Measurements from ENCODE around the gene TEKT1. TPM values are rescaled to one million over a fixed set of nuclear protein-coding genes. Genes with fewer than 3 reads are reported as not detected.
"Not testable (repeated sequence)": the region's sequence is repeated elsewhere in the genome, so short reads cannot be mapped to it uniquely, and the experiment has no call there.

Gene TEKT1
- polyA plus RNA-seq (2011; rRNA removed) (not detected in 2 replicates), polyA minus RNA-seq (2011; rRNA and poly(A)+ RNA removed) (not detected in 2 replicates)

DNA sequence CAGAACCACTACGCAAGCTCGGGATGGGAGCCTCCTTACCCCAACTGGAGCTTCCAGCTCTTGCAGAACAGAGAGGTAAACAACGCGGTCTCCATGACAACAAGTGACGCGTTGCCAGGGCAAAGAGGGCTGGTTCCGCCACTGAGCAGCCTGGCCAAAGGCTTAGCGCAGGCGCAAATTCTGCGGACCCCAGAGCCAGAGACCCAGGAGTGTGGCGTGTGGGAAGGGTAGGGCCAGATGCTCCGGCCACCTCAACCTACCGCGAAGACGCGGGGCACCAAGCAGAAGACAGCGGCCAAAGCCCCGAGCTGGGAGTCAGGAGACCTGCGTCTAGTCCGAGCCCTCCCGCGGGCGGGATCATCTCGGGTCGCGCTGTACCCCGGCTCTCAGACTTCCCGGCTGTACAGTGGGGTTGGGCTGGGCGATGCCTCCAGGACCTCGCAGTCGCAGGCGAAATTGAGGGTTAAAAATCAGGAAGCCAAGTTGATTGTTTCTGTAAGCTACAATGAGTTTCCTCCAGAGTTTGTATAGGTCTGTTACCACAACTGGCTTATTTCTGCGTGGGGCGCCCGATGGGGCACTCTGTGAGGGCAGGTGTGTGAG is at the start of gene TEKT1:
Gene TEKT1 (minus strand): TSS at position 69 of the 603 bp plus-strand sequence. CDS start 1,353 bp downstream, outside the sequence.
- H3K27ac ChIP-seq (ENCODE audit: low read depth, low read length), result no peak within 1 kb of the TSS
- ChIA-PET POLR2A (no interaction called here), CTCF (interaction anchor here (2.1 kb wide), 1 partner anchor 12 kb away, joined by 9 read pairs; no protein-coding TSS in a partner anchor)
- peaks cover 20% of the 10 kb centered on the region for H3K27me3 ChIP-seq (ENCODE audit: control insufficient read depth, insufficient read depth, low read length)
- H3K9me3 ChIP-seq (ENCODE audit: control insufficient read depth, insufficient read depth, low read length), result no peaks in the 10 kb centered on the region
- TF ChIP-seq, protein P1, sequence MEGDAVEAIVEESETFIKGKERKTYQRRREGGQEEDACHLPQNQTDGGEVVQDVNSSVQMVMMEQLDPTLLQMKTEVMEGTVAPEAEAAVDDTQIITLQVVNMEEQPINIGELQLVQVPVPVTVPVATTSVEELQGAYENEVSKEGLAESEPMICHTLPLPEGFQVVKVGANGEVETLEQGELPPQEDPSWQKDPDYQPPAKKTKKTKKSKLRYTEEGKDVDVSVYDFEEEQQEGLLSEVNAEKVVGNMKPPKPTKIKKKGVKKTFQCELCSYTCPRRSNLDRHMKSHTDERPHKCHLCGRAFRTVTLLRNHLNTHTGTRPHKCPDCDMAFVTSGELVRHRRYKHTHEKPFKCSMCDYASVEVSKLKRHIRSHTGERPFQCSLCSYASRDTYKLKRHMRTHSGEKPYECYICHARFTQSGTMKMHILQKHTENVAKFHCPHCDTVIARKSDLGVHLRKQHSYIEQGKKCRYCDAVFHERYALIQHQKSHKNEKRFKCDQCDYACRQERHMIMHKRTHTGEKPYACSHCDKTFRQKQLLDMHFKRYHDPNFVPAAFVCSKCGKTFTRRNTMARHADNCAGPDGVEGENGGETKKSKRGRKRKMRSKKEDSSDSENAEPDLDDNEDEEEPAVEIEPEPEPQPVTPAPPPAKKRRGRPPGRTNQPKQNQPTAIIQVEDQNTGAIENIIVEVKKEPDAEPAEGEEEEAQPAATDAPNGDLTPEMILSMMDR (IDR thresholded peaks at IDR 0.05; ENCODE audit: low read depth, low read length), result no peak
- no peak for DNase-seq (ENCODE audit: low read depth, low spot score)
- peak within 1 kb of the TSS; percentile 14; the same call in 1 of the 2 replicates for H3K4me3 ChIP-seq (ENCODE audit: low read depth, low read length)

DNA sequence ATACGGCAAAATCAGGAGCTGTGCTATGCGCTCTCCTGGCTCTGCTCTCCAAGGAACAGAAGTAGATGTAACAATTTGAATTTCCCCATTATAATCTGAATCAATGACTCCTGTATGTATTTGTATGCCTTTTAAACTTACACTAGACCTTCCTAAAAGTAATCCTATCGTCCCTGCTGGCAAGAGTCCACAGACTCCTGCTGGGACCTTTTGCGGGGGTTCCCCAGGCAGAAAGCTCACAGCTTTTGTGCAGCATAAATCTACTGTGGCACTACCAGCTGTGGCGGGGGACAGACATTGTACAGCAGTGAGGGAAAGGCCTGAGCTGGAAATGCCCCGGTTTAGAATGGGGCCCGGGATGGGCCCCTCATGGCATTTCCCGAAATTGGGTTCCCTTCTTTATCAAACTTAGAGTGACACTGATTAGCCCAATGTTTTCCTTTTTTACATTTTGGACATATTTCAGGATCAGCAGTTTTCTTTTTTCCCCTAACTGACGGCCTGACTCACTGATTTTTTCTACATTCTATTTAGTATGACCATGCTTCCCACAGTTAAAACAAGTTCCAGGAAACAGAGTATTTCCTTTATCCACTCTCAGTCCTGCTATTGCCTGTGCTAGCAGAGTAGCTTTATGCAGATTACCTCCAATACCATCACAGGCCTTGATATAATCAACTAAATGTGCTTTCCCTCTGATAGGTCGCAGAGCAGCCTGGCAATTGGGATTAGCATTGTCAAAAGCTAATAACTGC is 47.9 kb upstream of the TEKT1 start:
- H3K9me3 ChIP-seq (ENCODE audit: control insufficient read depth, insufficient read depth, low read length); DNase-seq (ENCODE audit: low read depth, low spot score); H3K27me3 ChIP-seq (ENCODE audit: control insufficient read depth, insufficient read depth, low read length); POLR2A ChIA-PET; H3K4me3 ChIP-seq (ENCODE audit: low read depth, low read length); H3K27ac ChIP-seq (ENCODE audit: low read depth, low read length): not testable (repeated sequence)
- CTCF ChIA-PET, result interaction anchor here (1.1 kb wide), 1 partner anchor 125 kb away, joined by 3 read pairs; no protein-coding TSS in a partner anchor

DNA sequence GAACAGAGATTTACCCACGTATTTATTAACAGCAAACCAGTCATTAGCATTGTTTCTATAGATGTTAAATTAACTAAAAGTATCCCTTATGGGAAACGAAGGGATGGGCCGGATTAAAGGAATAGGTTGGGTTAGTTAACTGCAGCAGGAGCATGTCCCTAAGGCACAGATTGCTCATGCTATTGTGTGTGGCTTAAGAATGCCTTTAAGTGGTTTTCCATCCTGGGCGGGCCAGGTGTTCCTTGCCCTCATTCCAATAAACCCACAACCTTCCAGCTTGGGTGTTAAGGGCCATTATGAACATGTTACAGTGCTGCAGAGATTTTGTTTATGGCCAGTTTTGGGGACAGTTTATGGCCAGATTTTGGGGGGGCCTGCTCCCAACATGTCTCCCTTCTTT is 43.7 kb upstream of the TEKT1 start:
- DNase-seq (ENCODE audit: low read depth, low spot score); POLR2A ChIA-PET; H3K27me3 ChIP-seq (ENCODE audit: control insufficient read depth, insufficient read depth, low read length); H3K27ac ChIP-seq (ENCODE audit: low read depth, low read length); H3K9me3 ChIP-seq (ENCODE audit: control insufficient read depth, insufficient read depth, low read length); H3K4me3 ChIP-seq (ENCODE audit: low read depth, low read length): not testable (repeated sequence)
- CTCF ChIA-PET, result interaction anchor here (1.5 kb wide), 1 partner anchor 35 kb away, joined by 4 read pairs; no protein-coding TSS in a partner anchor

DNA sequence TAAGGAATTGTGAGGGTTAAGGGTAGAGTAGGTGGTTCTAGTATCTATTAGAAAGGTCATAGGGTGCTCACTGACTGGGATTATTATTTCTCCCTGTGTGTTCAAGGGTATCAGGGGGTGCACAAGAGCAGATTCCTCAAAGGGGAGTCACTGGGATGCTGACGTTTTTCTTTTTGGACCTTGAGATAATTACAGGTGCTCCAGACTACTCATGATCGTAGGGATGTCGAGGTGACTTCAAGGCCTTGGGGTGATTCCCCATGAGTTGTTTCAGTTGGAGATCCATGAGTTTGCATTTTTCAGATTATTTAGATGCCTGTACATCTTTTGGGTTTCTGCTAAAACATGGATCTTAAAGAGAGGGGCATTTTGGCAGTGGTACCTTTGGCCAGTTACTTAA is 41.4 kb upstream of the TEKT1 start:
- ChIA-PET CTCF (no interaction called here), POLR2A (no interaction called here)
- H3K4me3 ChIP-seq (ENCODE audit: low read depth, low read length), result no peak overlapping the region
- TF ChIP-seq, protein P1 (IDR thresholded peaks at IDR 0.05; ENCODE audit: low read depth, low read length), result no peak
- no peaks in the 10 kb centered on the region for H3K27me3 ChIP-seq (ENCODE audit: control insufficient read depth, insufficient read depth, low read length)
- no peak overlapping the region for H3K27ac ChIP-seq (ENCODE audit: low read depth, low read length)
- no peak for DNase-seq (ENCODE audit: low read depth, low spot score)
- H3K9me3 ChIP-seq (ENCODE audit: control insufficient read depth, insufficient read depth, low read length), result no peaks in the 10 kb centered on the region

DNA sequence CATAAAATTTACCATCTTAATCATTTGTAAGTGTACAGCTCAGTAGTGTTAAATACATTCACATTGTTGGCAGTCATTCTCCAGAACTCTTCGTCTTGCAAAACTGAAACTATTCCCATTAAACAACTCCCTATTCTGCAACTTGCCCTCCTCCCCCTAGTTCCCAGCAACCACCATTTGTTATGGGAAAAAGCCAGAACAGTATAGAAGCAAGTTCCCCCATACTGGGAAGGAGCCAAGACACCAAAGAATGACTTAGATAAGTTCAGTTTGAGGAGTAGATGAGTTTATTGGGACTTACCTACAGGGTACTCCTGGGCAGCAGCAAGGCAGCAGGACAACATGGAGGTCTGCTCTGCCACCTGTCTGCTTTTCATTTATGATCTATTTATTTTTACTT is 39.3 kb upstream of the TEKT1 start:
- POLR2A ChIA-PET, result no interaction called here
- TF ChIP-seq, protein P1 (IDR thresholded peaks at IDR 0.05; ENCODE audit: low read depth, low read length), result no peak
- Histone ChIP-seq H3K27ac (ENCODE audit: low read depth, low read length) (no peak overlapping the region), H3K4me3 (ENCODE audit: low read depth, low read length) (no peak overlapping the region), H3K9me3 (ENCODE audit: control insufficient read depth, insufficient read depth, low read length) (no peaks in the 10 kb centered on the region), H3K27me3 (ENCODE audit: control insufficient read depth, insufficient read depth, low read length) (no peaks in the 10 kb centered on the region)
- DNase-seq (ENCODE audit: low read depth, low spot score), result no peak
- CTCF ChIA-PET, result no interaction called here

DNA sequence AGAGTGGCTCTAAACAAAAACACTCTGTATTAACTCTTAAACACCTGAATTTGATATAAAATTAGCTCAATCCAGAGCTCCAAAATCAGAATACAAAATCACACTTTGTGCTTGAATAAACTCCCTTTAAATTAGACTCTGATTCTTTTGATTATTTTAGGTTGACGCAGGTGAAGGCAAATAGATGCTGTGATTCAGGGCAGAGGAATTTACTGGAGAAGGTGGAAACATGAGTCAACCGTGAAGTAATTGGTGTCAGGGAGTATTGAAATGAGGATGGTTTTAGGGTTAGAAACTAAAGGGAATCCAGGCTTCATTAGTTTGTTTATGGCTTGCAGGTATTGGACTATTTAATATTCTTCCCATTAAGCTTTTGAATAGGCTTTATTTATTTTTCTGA is 37.1 kb upstream of the TEKT1 start:
- DNase-seq (ENCODE audit: low read depth, low spot score), result no peak
- ChIA-PET POLR2A (no interaction called here), CTCF (interaction anchor here (1.3 to 1.6 kb wide), 2 partner anchors 25 to 46 kb away, joined by 4 read pairs; no protein-coding TSS in a partner anchor)
- Histone ChIP-seq H3K9me3 (ENCODE audit: control insufficient read depth, insufficient read depth, low read length) (no peaks in the 10 kb centered on the region), H3K4me3 (ENCODE audit: low read depth, low read length) (no peak overlapping the region), H3K27me3 (ENCODE audit: control insufficient read depth, insufficient read depth, low read length) (peaks cover 7% of the 10 kb centered on the region), H3K27ac (ENCODE audit: low read depth, low read length) (no peak overlapping the region)
- TF ChIP-seq, protein P1 (IDR thresholded peaks at IDR 0.05; ENCODE audit: low read depth, low read length), result no peak

Measured in AG04450 (cell line).